PC-9 (cell line): ENCODE results near the gene MSI2. TPM values are rescaled to one million over a fixed set of nuclear protein-coding genes. Genes with fewer than 3 reads are reported as not detected.

Experiments
- BruUV-seq: library from RNA; stranded (reverse); fragments of 400-500 nt; replicated peaks from 2 replicates; lab custom pipeline; 2021; lab: Mats Ljungman, UMichigan
- CTCF ChIA-PET: fragments of 300-600 bp; sonication (Branson Sonifier 250); formaldehyde crosslinking; loops from one replicate; lab custom pipeline; 2022; ENCODE audit warnings: antibody characterized with exemption; lab: Charles Lee
- POLR2A ChIA-PET: fragments of 300-600 bp; sonication (Branson Sonifier 250); formaldehyde crosslinking; loops from one replicate; lab custom pipeline; 2022; ENCODE audit warnings: antibody characterized with exemption; ENCODE audit not compliant: unreplicated experiment; lab: Charles Lee
- DNase-seq, 2 experiments: peaks; one replicate each; pipeline versions ENCODE4 v3.0.0 to v3.0.0-alpha.2; 2015 to 2022; ENCODE audit warnings: mixed read lengths in 1 of 2
- H2AFZ ChIP-seq: fragments of 200-600 bp; sonication (generic); 2 replicates; pipeline ENCODE4 v1.8.1; 2017; ENCODE audit warnings: antibody characterized with exemption
- H3F3A ChIP-seq: fragments of 200-600 bp; sonication (generic); 2 replicates; pipeline ENCODE4 v1.8.1; 2017; ENCODE audit warnings: antibody characterized with exemption, mild to moderate bottlenecking, low read depth; ENCODE audit not compliant: insufficient read depth
- H3K27ac ChIP-seq: fragments of 200-600 bp; sonication (generic); 2 replicates; pipeline ENCODE4 v1.6.1; 2016; ENCODE audit warnings: mixed run types
- H3K27me3 ChIP-seq: fragments of 200-600 bp; sonication (generic); 2 replicates; pipeline ENCODE4 v1.6.1; 2016; ENCODE audit warnings: low read depth, mixed run types; ENCODE audit not compliant: insufficient read depth
- H3K36me3 ChIP-seq: fragments of 200-600 bp; sonication (generic); 2 replicates; pipeline ENCODE4 v1.6.1; 2016; ENCODE audit warnings: low read depth, mixed run types
- H3K4me1 ChIP-seq: fragments of 200-600 bp; sonication (generic); replicated peaks from 2 replicates; pipeline ENCODE4 v1.6.1; 2016; ENCODE audit warnings: mixed run types; ENCODE audit not compliant: insufficient read depth
- H3K4me2 ChIP-seq: fragments of 200-600 bp; sonication (generic); 2 replicates; pipeline ENCODE4 v1.6.1; 2017; ENCODE audit warnings: mixed run types
- H3K4me3 ChIP-seq: fragments of 200-600 bp; sonication (generic); 2 replicates; pipeline ENCODE4 v1.6.1; 2016; ENCODE audit warnings: mixed run types
- H3K79me2 ChIP-seq: fragments of 200-600 bp; sonication (generic); 2 replicates; pipeline ENCODE4 v1.6.1; 2017; ENCODE audit warnings: low read depth, mixed run types
- H3K9me2 ChIP-seq: fragments of 200-600 bp; sonication (generic); 2 replicates; pipeline ENCODE4 v1.8.1; 2017; ENCODE audit warnings: mild to moderate bottlenecking; ENCODE audit not compliant: insufficient read depth
- H3K9me3 ChIP-seq: fragments of 200-600 bp; sonication (generic); 2 replicates; pipeline ENCODE4 v1.8.1; 2016; ENCODE audit warnings: low read depth; ENCODE audit not compliant: insufficient read depth
- H4K20me1 ChIP-seq: fragments of 200-600 bp; sonication (generic); 2 replicates; pipeline ENCODE4 v1.8.1; 2017; ENCODE audit not compliant: insufficient read depth
- EZH2 ChIP-seq: fragments of 200-600 bp; sonication (generic); IDR thresholded peaks from 2 replicates; pipeline ENCODE4 v1.8.0; 2017; ENCODE audit warnings: antibody characterized with exemption, low read depth
- intact Hi-C: fragments of 100-400 bp; cut with micrococcal nuclease; formaldehyde crosslinking; loops from one replicate; pipeline ENCODE4 v1.10.0; 2022; ENCODE audit not compliant: unreplicated experiment
- total RNA-seq: library from RNA; stranded (reverse); gene quantifications from 2 replicates; pipeline ENCODE4 v1.2.3, GENCODE V29; 2021
- TF ChIP-seq, protein P1 (sequence below): fragments of 200-600 bp; sonication (generic); conservative IDR thresholded peaks from 2 replicates; pipeline ENCODE4 v1.6.1; 2017; ENCODE audit warnings: mixed run types, antibody characterized with exemption, mild to moderate bottlenecking, moderate library complexity

Gene MSI2
- total RNA-seq, 1 experiment from 2014 or later = 15.7 TPM

DNA sequence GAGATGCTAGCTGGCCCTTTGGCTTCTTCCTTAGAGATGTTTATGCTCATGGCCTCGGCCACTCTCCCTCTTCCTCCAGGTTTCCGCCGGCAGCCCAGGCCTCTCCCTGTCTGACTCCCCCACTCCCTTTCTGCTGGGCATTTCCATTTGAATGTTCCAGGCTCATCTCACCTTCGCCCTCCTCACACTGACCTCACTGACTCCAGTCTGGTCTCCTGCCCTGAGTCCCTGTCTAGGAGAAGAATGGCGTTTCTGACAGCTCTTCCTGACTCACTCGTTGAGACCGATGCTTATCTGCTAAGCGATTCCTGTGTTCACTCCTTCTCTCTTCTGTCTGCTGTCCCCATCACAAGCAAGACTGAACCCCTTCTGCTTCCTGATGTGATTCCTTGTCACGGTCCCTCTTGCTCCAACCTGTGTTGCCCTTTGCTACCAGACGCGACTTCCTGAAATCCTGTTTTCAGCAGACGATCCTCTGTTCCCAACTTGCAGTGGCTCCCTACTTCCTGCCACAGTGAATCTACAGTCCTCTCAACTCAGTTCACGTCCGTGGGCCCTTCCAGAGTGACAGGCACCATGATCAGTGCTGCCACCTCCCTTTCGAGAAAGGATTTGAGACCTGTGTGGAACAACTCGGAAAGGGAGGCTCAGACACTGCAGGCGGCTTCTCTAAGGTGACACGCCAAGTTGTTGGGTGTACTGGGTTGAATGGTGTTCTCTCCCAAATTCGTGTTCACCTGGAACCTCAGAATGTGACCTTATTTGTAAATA, 176.4 kb downstream of the MSI2 start:
- TF ChIP-seq EZH2 = no peak
- TF ChIP-seq, protein P1, sequence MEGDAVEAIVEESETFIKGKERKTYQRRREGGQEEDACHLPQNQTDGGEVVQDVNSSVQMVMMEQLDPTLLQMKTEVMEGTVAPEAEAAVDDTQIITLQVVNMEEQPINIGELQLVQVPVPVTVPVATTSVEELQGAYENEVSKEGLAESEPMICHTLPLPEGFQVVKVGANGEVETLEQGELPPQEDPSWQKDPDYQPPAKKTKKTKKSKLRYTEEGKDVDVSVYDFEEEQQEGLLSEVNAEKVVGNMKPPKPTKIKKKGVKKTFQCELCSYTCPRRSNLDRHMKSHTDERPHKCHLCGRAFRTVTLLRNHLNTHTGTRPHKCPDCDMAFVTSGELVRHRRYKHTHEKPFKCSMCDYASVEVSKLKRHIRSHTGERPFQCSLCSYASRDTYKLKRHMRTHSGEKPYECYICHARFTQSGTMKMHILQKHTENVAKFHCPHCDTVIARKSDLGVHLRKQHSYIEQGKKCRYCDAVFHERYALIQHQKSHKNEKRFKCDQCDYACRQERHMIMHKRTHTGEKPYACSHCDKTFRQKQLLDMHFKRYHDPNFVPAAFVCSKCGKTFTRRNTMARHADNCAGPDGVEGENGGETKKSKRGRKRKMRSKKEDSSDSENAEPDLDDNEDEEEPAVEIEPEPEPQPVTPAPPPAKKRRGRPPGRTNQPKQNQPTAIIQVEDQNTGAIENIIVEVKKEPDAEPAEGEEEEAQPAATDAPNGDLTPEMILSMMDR = no peak
- ChIA-PET CTCF (no interaction called here), POLR2A (interaction anchor here (0.6 kb wide), 1 partner anchor 315 kb away, joined by 3 read pairs; no protein-coding TSS in a partner anchor)
- Histone ChIP-seq H3K4me3 (no peak overlapping the region), H3K9me2 (no peaks in the 10 kb centered on the region), H2AFZ (no peak overlapping the region), H3F3A (no peaks in the 10 kb centered on the region), H3K36me3 (no peaks in the 10 kb centered on the region), H3K4me1 (no peaks in the 10 kb centered on the region), H3K4me2 (no peak overlapping the region), H3K9me3 (no peaks in the 10 kb centered on the region), H3K27ac (no peak overlapping the region), H3K27me3 (peaks cover 5% of the 10 kb centered on the region; the same call in 1 of the 2 replicates), H4K20me1 (no peaks in the 10 kb centered on the region), H3K79me2 (no peaks in the 10 kb centered on the region)
- no peak for DNase-seq
- intact Hi-C loops = no loop called here
- BruUV-seq = no TSS peak

DNA sequence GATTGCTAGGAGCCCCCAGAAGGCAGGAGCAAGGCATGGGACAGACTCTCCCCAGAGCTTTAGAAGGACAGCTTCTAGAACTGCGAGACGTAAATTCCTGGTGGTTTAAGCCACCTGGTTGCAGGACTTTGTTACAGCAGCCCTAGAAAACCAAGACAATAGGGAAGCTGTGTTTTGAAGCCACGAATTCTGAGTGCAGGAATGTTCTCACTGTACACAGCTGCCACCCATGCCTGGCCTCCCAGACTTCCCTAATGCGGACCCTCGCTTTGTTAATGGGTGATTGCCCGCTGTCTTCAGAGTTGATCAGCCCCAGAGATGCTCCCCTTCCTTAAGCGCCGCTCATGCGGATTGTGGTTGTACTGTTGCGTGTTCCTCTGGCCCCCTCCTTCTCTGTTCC, 177.1 kb downstream of the MSI2 start:
- Histone ChIP-seq H3K4me1 (no peaks in the 10 kb centered on the region), H3K9me2 (no peaks in the 10 kb centered on the region), H3K36me3 (no peaks in the 10 kb centered on the region), H2AFZ (no peak overlapping the region), H3K27ac (no peak overlapping the region), H3K79me2 (no peaks in the 10 kb centered on the region), H3K9me3 (no peaks in the 10 kb centered on the region), H4K20me1 (no peaks in the 10 kb centered on the region), H3K4me3 (no peak overlapping the region), H3F3A (no peaks in the 10 kb centered on the region), H3K27me3 (peaks cover 5% of the 10 kb centered on the region; the same call in 1 of the 2 replicates), H3K4me2 (no peak overlapping the region)
- TF ChIP-seq, protein P1 = no peak
- no peak for TF ChIP-seq EZH2
- no TSS peak for BruUV-seq
- POLR2A ChIA-PET = no interaction called here
- CTCF ChIA-PET = no interaction called here
- intact Hi-C loops = no loop called here
- DNase-seq = no peak

DNA sequence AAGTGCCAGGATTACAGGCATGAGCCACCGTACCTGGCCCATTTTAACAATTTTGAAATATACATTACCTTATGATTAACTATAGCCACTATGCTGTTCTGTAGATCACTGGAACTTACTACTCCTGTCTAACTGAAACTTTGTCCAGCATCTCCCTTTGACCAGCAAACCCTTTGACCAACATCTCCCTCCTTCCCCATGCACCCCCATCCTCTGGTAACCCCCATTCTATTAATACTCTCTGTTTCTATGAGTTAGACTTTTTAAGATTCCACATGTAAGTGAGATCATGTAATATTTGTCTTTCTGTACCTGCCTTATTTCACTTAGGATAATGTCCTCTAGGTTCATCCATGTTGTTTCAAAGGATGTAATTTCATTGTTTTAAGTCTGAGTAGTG, 178.0 kb downstream of the MSI2 start:
- no peak overlapping the region for H3K27ac ChIP-seq
- no peaks in the 10 kb centered on the region for H3K79me2 ChIP-seq
- H3K9me2 ChIP-seq = no peaks in the 10 kb centered on the region
- no peak for DNase-seq
- H3K4me3 ChIP-seq = no peak overlapping the region
- BruUV-seq = no TSS peak
- TF ChIP-seq, protein P1 = no peak
- no peak for TF ChIP-seq EZH2
- H2AFZ ChIP-seq = no peak overlapping the region
- ChIA-PET POLR2A (no interaction called here), CTCF (no interaction called here)
- no peaks in the 10 kb centered on the region for H3K4me1 ChIP-seq
- H3K9me3 ChIP-seq = no peaks in the 10 kb centered on the region
- H3K27me3 ChIP-seq = peaks cover 11% of the 10 kb centered on the region; the same call in 1 of the 2 replicates
- no peaks in the 10 kb centered on the region for H3K36me3 ChIP-seq
- no peaks in the 10 kb centered on the region for H4K20me1 ChIP-seq
- H3F3A ChIP-seq = no peaks in the 10 kb centered on the region
- H3K4me2 ChIP-seq = no peak overlapping the region
- intact Hi-C loops = no loop called here
